Transverse colon (tissue), 4 donors: ENCODE results near the gene COLEC11. TPM values are rescaled to one million over a fixed set of nuclear protein-coding genes. Genes with fewer than 3 reads are reported as not detected.

ENCODE experiments used
- DNase-seq: peaks from one replicate; pipeline ENCODE4 v3.0.0-alpha.2; 2019
- H3K27ac ChIP-seq, 4 donors: fragments of 200-600 bp; sonication (generic); 2 replicates each; pipeline ENCODE4 v1.5.1; 2016 to 2018; ENCODE audit warnings: inconsistent platforms in 4 of 4
- H3K27me3 ChIP-seq: fragments of 200-600 bp; sonication (generic); 2 replicates; pipeline ENCODE4 v1.5.1; 2017; ENCODE audit warnings: inconsistent platforms
- H3K36me3 ChIP-seq, 4 donors: fragments of 200-600 bp; sonication (generic); 2 replicates each; pipeline ENCODE4 v1.5.1; 2017 to 2019; ENCODE audit warnings: inconsistent platforms in 4 of 4
- H3K4me1 ChIP-seq, 4 donors: fragments of 200-600 bp; sonication (generic); 2 replicates each; pipeline ENCODE4 v1.5.1; 2017 to 2020; ENCODE audit warnings: inconsistent platforms in 4 of 4
- H3K4me3 ChIP-seq, 4 donors: fragments of 200-600 bp; sonication (generic); 1 replicate in 1 of 4; 2 replicates in 3 of 4; pipeline versions ENCODE4 v1.5.1 to v1.6.1; 2017 to 2019; ENCODE audit warnings: inconsistent platforms in 4 of 4
- H3K9me3 ChIP-seq, 2 donors: fragments of 200-600 bp; sonication (generic); 2 replicates each; pipeline ENCODE4 v1.5.1; 2017 to 2019; ENCODE audit warnings: inconsistent platforms in 2 of 2
- EP300 ChIP-seq: sonication (generic); formaldehyde crosslinking; IDR thresholded peaks from one replicate; pipeline ENCODE4 v1.6.1; 2017; ENCODE audit warnings: antibody characterized with exemption, low read depth
- POLR2A ChIP-seq: fragments of 450-650 bp; IDR thresholded peaks from one replicate; pipeline ENCODE4 v1.6.1; 2016; ENCODE audit warnings: antibody characterized with exemption, mild to moderate bottlenecking, moderate library complexity
- POLR2AphosphoS5 ChIP-seq, 3 donors: sonication (generic); formaldehyde crosslinking; IDR thresholded peaks; one replicate each; pipeline ENCODE4 v1.6.1; 2016; ENCODE audit warnings: antibody characterized with exemption in 3 of 3
- WGBS, 2 donors: methylation state at CpG; one replicate each; pipeline ENCODE4 v1.1.5; 2018; ENCODE audit warnings: low coverage in 1 of 2; 5-methylcytosine and 5-hydroxymethylcytosine counted together
- in situ Hi-C, 4 donors: fragments of 200-750 bp; cut with MboI; loops; one replicate each; pipeline versions ENCODE4 v1.15.0 to v1.15.1; 2017; ENCODE audit warnings: low sequenced_read_pairs in 3 of 4, low pct_ligation_motif_present in 1 of 4, low pct_unique_long_range_greater_than_20kb in 1 of 4
- intact Hi-C: fragments of 100-400 bp; cut with DNase I; formaldehyde crosslinking; loops from one replicate; pipeline ENCODE4 v1.15.1; 2023; ENCODE audit warnings: low total_unique reads
- total RNA-seq, 4 donors: library from RNA; depleted of rRNA; stranded (reverse); fragments of >200 nt; gene quantifications; one replicate each; pipeline ENCODE4 v1.1.0, GENCODE V29; 2016
- TF ChIP-seq, protein P1 (sequence below), 5 experiments: fragments of 200-600 bp in 3 of 5; fragments of 450-650 bp in 2 of 5; sonication (generic) in 3 of 5; IDR thresholded peaks; 1 replicate in 2 of 5; 2 replicates in 3 of 5; pipeline ENCODE4 v1.5.1; 2016 to 2017; ENCODE audit warnings: antibody characterized with exemption in 5 of 5, inconsistent platforms in 3 of 5, mild to moderate bottlenecking in 2 of 5, moderate library complexity in 1 of 5

The COLEC11 gene
- total RNA-seq, 4 donors from 2014 or later = 1.6 to 2.0 TPM; not detected in 2

DNA sequence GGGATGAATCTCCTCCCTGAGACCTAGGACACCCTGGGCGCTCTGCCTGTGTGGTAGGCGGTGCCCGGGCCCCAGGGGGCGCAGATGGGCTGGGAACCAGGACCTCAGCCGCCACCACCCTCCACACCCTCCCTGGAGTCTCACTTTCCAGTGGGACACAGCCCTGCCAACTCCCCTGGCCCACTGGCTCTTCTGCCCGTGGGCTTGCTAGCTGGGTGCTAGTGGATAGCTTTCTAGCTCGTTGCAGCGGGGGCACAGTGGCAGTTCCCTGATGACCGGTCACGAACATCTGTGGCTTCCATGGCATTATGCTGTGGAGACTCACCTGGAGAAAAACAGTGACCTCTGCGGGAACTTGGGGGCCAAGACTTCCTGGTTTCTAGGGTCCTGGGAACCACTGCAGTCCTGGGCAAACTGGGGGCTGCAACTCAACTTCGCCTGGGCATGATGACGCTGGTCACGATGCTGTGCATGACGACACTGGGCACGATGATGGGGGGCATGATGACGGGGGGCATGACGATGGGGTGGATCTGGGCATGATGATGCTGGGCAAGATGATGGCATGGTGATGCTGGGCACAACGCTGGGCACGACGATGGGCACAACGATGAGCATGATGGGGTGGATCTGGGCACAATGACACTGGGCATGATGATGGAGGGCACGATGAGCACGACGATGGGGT is 32.0 kb downstream of the COLEC11 start:
- TF ChIP-seq, protein P1, sequence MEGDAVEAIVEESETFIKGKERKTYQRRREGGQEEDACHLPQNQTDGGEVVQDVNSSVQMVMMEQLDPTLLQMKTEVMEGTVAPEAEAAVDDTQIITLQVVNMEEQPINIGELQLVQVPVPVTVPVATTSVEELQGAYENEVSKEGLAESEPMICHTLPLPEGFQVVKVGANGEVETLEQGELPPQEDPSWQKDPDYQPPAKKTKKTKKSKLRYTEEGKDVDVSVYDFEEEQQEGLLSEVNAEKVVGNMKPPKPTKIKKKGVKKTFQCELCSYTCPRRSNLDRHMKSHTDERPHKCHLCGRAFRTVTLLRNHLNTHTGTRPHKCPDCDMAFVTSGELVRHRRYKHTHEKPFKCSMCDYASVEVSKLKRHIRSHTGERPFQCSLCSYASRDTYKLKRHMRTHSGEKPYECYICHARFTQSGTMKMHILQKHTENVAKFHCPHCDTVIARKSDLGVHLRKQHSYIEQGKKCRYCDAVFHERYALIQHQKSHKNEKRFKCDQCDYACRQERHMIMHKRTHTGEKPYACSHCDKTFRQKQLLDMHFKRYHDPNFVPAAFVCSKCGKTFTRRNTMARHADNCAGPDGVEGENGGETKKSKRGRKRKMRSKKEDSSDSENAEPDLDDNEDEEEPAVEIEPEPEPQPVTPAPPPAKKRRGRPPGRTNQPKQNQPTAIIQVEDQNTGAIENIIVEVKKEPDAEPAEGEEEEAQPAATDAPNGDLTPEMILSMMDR (IDR thresholded peaks at IDR 0.05) = no peak
- TF ChIP-seq POLR2AphosphoS5 (IDR thresholded peaks at IDR 0.05) = no peak
- TF ChIP-seq POLR2A = no peak
- no peak for TF ChIP-seq EP300
- Histone ChIP-seq H3K9me3 (no peaks in the 10 kb centered on the region), H3K4me3 (no peak overlapping the region), H3K4me1 (no peaks in the 10 kb centered on the region), H3K36me3 (no peaks in the 10 kb centered on the region), H3K27me3 (no peaks in the 10 kb centered on the region), H3K27ac (peak overlapping the region in 1 of 4 donors; percentile 18)
- intact Hi-C loops (no loop called here), in situ Hi-C loops (no loop called here)
- DNase-seq = no peak
- 81 to 100% methylated on average over 5 to 25 of the region's 25 CpGs for WGBS, 2 donors

DNA sequence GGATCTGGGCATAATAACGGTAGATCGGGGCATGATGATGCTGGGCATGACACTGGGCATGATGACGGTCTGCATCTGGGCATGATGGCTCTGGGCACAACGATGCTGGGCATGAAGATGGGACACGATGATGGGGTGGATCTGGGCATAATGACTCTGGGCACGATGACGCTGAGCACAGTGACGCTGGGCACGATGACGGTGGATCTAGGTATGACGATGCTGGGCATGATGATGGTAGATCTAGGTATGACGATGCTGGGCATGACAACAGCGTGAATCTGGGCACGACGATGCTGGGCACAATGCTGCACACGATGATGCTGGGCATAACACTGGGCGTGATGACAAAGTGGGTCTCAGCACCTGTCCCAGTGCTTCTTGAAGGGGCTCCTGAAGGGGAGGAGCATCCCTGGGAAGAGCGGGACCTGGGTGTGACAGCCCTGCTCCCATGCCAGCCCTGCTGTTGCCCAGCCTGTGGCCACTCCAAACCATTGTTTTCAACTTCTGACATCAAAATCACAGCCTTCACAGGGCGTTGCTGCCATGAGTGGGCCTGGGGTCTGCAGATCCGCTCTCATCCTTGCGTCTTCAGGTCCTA is 32.7 kb downstream of the COLEC11 start:
- DNase-seq = no peak
- in situ Hi-C loops (no loop called here), intact Hi-C loops (no loop called here)
- TF ChIP-seq, protein P1 (IDR thresholded peaks at IDR 0.05) = no peak
- TF ChIP-seq EP300 (no peak), POLR2AphosphoS5 (IDR thresholded peaks at IDR 0.05) (no peak), POLR2A (no peak)
- H3K4me1 ChIP-seq = no peaks in the 10 kb centered on the region
- no peaks in the 10 kb centered on the region for H3K9me3 ChIP-seq
- H3K27ac ChIP-seq = no peak overlapping the region
- no peaks in the 10 kb centered on the region for H3K36me3 ChIP-seq
- 88 to 92% methylated on average over 14 to 21 of the region's 21 CpGs for WGBS, 2 donors
- no peak overlapping the region for H3K4me3 ChIP-seq
- H3K27me3 ChIP-seq = no peaks in the 10 kb centered on the region

GRCh38 chr2:3628241-3628679 is 33.3 kb downstream of the COLEC11 start:
- Histone ChIP-seq H3K36me3 (no peaks in the 10 kb centered on the region), H3K9me3 (no peaks in the 10 kb centered on the region), H3K4me1 (no peaks in the 10 kb centered on the region), H3K27ac (no peak overlapping the region), H3K27me3 (no peaks in the 10 kb centered on the region), H3K4me3 (no peak overlapping the region)
- intact Hi-C loops = no loop called here
- WGBS, 2 donors = 82% methylated on average over 10 of the region's 10 CpGs; no CpG with 5 or more reads in 1 of the 2 donors
- DNase-seq = no peak
- TF ChIP-seq POLR2A = no peak
- no peak for TF ChIP-seq EP300
- TF ChIP-seq, protein P1 (IDR thresholded peaks at IDR 0.05) = no peak
- TF ChIP-seq POLR2AphosphoS5 (IDR thresholded peaks at IDR 0.05) = no peak
- in situ Hi-C loops = no loop called here

DNA sequence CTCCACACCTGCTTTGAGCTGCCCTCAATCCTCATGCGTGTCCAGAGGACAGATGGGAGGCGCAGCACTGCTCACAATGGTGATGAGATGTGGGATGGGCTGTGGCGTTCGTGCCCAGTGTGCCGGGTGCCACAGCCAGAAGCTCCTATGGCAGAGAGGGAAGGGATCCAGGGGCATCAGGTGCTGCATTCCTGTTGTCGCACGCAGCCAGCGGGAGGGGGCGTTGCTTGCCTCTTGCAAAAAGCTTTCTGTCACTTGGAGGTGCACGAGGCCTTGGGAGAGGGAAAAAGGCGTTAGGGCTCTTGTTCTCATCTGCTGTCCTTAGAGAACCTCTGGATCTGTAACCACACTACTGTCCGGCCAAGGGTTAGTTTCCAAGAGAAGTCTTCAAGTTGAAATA is 33.9 kb downstream of the COLEC11 start:
- Histone ChIP-seq H3K27ac (no peak overlapping the region), H3K4me1 (no peaks in the 10 kb centered on the region), H3K27me3 (no peaks in the 10 kb centered on the region), H3K9me3 (no peaks in the 10 kb centered on the region), H3K4me3 (no peak overlapping the region), H3K36me3 (no peaks in the 10 kb centered on the region)
- intact Hi-C loops = no loop called here
- no peak for DNase-seq
- in situ Hi-C loops = no loop called here
- TF ChIP-seq POLR2AphosphoS5 (IDR thresholded peaks at IDR 0.05) (no peak), POLR2A (no peak), EP300 (no peak)
- TF ChIP-seq, protein P1 (IDR thresholded peaks at IDR 0.05) = no peak
- 53% methylated on average over 12 of the region's 12 CpGs; no CpG with 5 or more reads in 1 of the 2 donors for WGBS, 2 donors
